Measurements from ENCODE around the gene PARP14.
"Not testable (repeated sequence)": the region's sequence is repeated elsewhere in the genome, so short reads cannot be mapped to it uniquely, and the experiment has no call there.

PARP14 gene

GRCh38 chr3:122679085-122679881, 1.4 kb upstream of the PARP14 start:
- peak; percentile 35 to 81 for DNase-seq

GRCh38 chr3:122679882-122680474, 661 bp upstream of the PARP14 start:
- no peak for DNase-seq

- DNase-seq = peak in 1 of 2 experiments; percentile 46
These were observed 790 bp downstream of the PARP14 start for GRCh38 chr3:122681284-122681973.

- DNase-seq = no peak
These were observed 1.4 kb downstream of the PARP14 start for GRCh38 chr3:122681974-122682409.

- not testable (repeated sequence) for DNase-seq
These were observed 2.3 kb downstream of the PARP14 start for GRCh38 chr3:122682778-122683411.

GRCh38 chr3:122687298-122687697, 6.7 kb downstream of the PARP14 start:
- no peak for DNase-seq

GRCh38 chr3:122688996-122689395, 8.4 kb downstream of the PARP14 start:
- no peak for DNase-seq

GRCh38 chr3:122689587-122689986, 8.9 kb downstream of the PARP14 start:
- DNase-seq = no peak

GRCh38 chr3:122690096-122690495, 9.5 kb downstream of the PARP14 start:
- DNase-seq = no peak

GRCh38 chr3:122691195-122691594, 10.6 kb downstream of the PARP14 start:
- no peak for DNase-seq

GRCh38 chr3:122692674-122693073, 12.0 kb downstream of the PARP14 start:
- DNase-seq = no peak

- no peak for DNase-seq
These were observed 14.3 kb downstream of the PARP14 start for GRCh38 chr3:122694966-122695365.

- no peak for DNase-seq
These were observed 15.4 kb downstream of the PARP14 start for GRCh38 chr3:122695927-122696561.

- no peak for DNase-seq
These were observed 17.4 kb downstream of the PARP14 start for GRCh38 chr3:122697952-122698620.

- no peak for DNase-seq
These were observed 19.6 kb downstream of the PARP14 start for GRCh38 chr3:122700193-122700592.

GRCh38 chr3:122705379-122705778, 24.7 kb downstream of the PARP14 start:
- no peak for DNase-seq

- not testable (repeated sequence) for DNase-seq
These were observed 30.1 kb downstream of the PARP14 start for GRCh38 chr3:122710616-122711251.

- no peak for DNase-seq
These were observed 33.6 kb downstream of the PARP14 start for GRCh38 chr3:122714273-122714672.

- DNase-seq = no peak
These were observed 36.0 kb downstream of the PARP14 start for GRCh38 chr3:122716667-122717066.

- no peak for DNase-seq
These were observed 38.8 kb downstream of the PARP14 start for GRCh38 chr3:122719273-122719921.

GRCh38 chr3:122725106-122725505, 44.5 kb downstream of the PARP14 start:
- DNase-seq = no peak

Data from SW 1271 (cell line).